ENCODE results near the gene CACNG7.

The CACNG7 gene

GRCh38 chr19:53977991-53978731 lies 69.1 kb downstream of the CACNG7 start:
- DNase-seq (ENCODE audit: insufficient read length, low spot score): no peak
- TF ChIP-seq CTCF (IDR thresholded peaks at IDR 0.05; ENCODE audit: insufficient read depth, missing control alignments): no peak
- FAIRE-seq: no peak

GRCh38 chr19:53978975-53979801 lies 70.1 kb downstream of the CACNG7 start:
- DNase-seq (ENCODE audit: insufficient read length, low spot score) (no peak), FAIRE-seq (no peak)
- TF ChIP-seq CTCF (IDR thresholded peaks at IDR 0.05; ENCODE audit: insufficient read depth, missing control alignments): no peak

- no peak for FAIRE-seq
- DNase-seq (ENCODE audit: insufficient read length, low spot score): no peak
- TF ChIP-seq CTCF (IDR thresholded peaks at IDR 0.05; ENCODE audit: insufficient read depth, missing control alignments): no peak
Observed at GRCh38 chr19:53980539-53981375, 71.7 kb downstream of the CACNG7 start.

- no peak for TF ChIP-seq CTCF (IDR thresholded peaks at IDR 0.05; ENCODE audit: insufficient read depth, missing control alignments)
- FAIRE-seq: no peak
- no peak for DNase-seq (ENCODE audit: insufficient read length, low spot score)
Observed at GRCh38 chr19:53981376-53981951, 72.4 kb downstream of the CACNG7 start.

- no peak for DNase-seq (ENCODE audit: insufficient read length, low spot score)
- TF ChIP-seq CTCF (IDR thresholded peaks at IDR 0.05; ENCODE audit: insufficient read depth, missing control alignments): no peak
- no peak for FAIRE-seq
Observed at GRCh38 chr19:53982001-53982451, 72.9 kb downstream of the CACNG7 start.

GRCh38 chr19:53982611-53983010 lies 73.5 kb downstream of the CACNG7 start:
- peak; percentile 59 for DNase-seq (ENCODE audit: insufficient read length, low spot score)
- TF ChIP-seq CTCF (IDR thresholded peaks at IDR 0.05; ENCODE audit: insufficient read depth, missing control alignments): no peak
- no peak for FAIRE-seq

Data from D721Med (cell line).